Fibroblast of lung (primary cell): Measurements from ENCODE around the gene EPS8L1.

ENCODE experiments used
- CTCF ChIP-seq, 2 donors: IDR thresholded peaks in 1 of 2; conservative IDR thresholded peaks in 1 of 2; 1 replicate in 1 of 2; 2 replicates in 1 of 2; pipeline ENCODE4 v1.5.1; 2011 to 2012; ENCODE audit warnings: low read length in 2 of 2, control low read depth in 1 of 2, inconsistent platforms in 1 of 2, low read depth in 1 of 2, mild to moderate bottlenecking in 1 of 2
- EZH2 ChIP-seq: IDR thresholded peaks from 2 replicates; pipeline ENCODE4 v1.5.1; 2012; ENCODE audit warnings: low read length, control low read depth, mild to moderate bottlenecking; ENCODE audit errors: missing control alignments

DNA sequence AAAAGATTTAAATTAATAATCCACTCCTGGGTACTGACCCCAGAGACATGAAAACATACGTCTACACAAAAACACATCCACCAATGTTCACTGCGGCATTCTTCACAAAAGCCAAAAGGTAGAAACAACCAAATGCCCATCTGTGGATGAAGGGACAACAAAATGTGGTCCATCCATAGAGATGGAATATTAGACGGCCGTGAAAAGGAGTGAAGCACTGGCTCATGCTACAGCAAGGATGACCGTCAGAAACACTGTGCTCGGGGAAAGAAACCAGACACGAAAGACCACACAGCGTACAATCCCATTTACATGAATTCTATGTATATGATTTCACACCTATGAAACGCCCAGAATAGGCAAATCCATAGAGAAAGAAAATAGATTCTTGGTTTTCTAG, 18.8 kb upstream of the EPS8L1 start:
- TF ChIP-seq EZH2 (no peak), CTCF (conservative IDR thresholded peaks at IDR 0.05 in 1 of 2, IDR thresholded peaks at IDR 0.05 in 1 of 2; ENCODE audit: low read depth in 1 of 2, low read length in 2 of 2) (no peak)
